Limb (tissue), 2 donors: ENCODE results near the gene KRT82.

Source experiments
- DNase-seq, 2 donors: peaks; one replicate each; pipeline ENCODE4 v3.0.0-alpha.2; 2016; ENCODE audit errors: extremely low spot score in 2 of 2

Gene KRT82

GRCh38 chr12:52436000-52436827, 30.1 kb upstream of the KRT82 start:
- DNase-seq = no peak

GRCh38 chr12:52435659-52435999, 29.5 kb upstream of the KRT82 start:
- no peak for DNase-seq

GRCh38 chr12:52434760-52435530, 28.8 kb upstream of the KRT82 start:
- DNase-seq = no peak

GRCh38 chr12:52434081-52434733, 28.1 kb upstream of the KRT82 start, which contains the start of gene KRT75:
KRT75 (minus strand) TSS chr12:52434371; CDS start chr12:52434304, 67 bp downstream.
- DNase-seq = peak in 1 of 2 donors; percentile 34

- peak in 1 of 2 donors; percentile 6 for DNase-seq
Observed at GRCh38 chr12:52433501-52434080, 27.5 kb upstream of the KRT82 start.

- DNase-seq = peak in 1 of 2 donors; percentile 15
Observed at GRCh38 chr12:52432559-52433207, 26.5 kb upstream of the KRT82 start.

- no peak for DNase-seq
Observed at GRCh38 chr12:52428121-52428520, 22.0 kb upstream of the KRT82 start.

- DNase-seq = no peak
Observed at GRCh38 chr12:52427083-52427482, 20.9 kb upstream of the KRT82 start.

- DNase-seq = no peak
Observed at GRCh38 chr12:52426034-52426433, 19.9 kb upstream of the KRT82 start.

- no peak for DNase-seq
Observed at GRCh38 chr12:52425466-52425865, 19.3 kb upstream of the KRT82 start.

GRCh38 chr12:52423661-52424500, 17.7 kb upstream of the KRT82 start:
- no peak for DNase-seq

- no peak for DNase-seq
Observed at GRCh38 chr12:52423035-52423434, 16.9 kb upstream of the KRT82 start.

- DNase-seq = no peak
Observed at GRCh38 chr12:52419656-52420055, 13.5 kb upstream of the KRT82 start.

- no peak for DNase-seq
Observed at GRCh38 chr12:52418576-52419110, 12.5 kb upstream of the KRT82 start.

- no peak for DNase-seq
Observed at GRCh38 chr12:52417740-52418139, 11.6 kb upstream of the KRT82 start.

- no peak for DNase-seq
Observed at GRCh38 chr12:52416795-52417194, 10.7 kb upstream of the KRT82 start.

- DNase-seq = no peak
Observed at GRCh38 chr12:52415870-52416750, 10.0 kb upstream of the KRT82 start.

- DNase-seq = no peak
Observed at GRCh38 chr12:52414936-52415335, 8.8 kb upstream of the KRT82 start.

GRCh38 chr12:52413782-52414345, 7.7 kb upstream of the KRT82 start:
- no peak for DNase-seq
